CD8-positive, alpha-beta memory T cell (primary cell): ENCODE measurements around the gene RCC2. TPM values are rescaled to one million over a fixed set of nuclear protein-coding genes. Genes with fewer than 3 reads are reported as not detected.

ENCODE experiments used
- CTCF ChIA-PET: fragments of 350-600 bp; sonication (Branson Sonifier 250); formaldehyde crosslinking; loops from one replicate; lab custom pipeline; 2021; ENCODE audit warnings: antibody characterized with exemption; lab: Charles Lee
- POLR2A ChIA-PET: fragments of 350-600 bp; sonication (Branson Sonifier 250); formaldehyde crosslinking; loops from one replicate; lab custom pipeline; 2021; ENCODE audit warnings: antibody characterized with exemption; lab: Charles Lee
- DNase-seq, 5 donors: peaks; one replicate each; pipeline versions ENCODE4 v3.0.0 to v3.0.0-alpha.2; 2020 to 2022; ENCODE audit warnings: mixed read lengths in 1 of 5
- H3K27ac ChIP-seq: one replicate; pipeline ENCODE4 v1.7.0; 2013; ENCODE audit warnings: low read depth, mild to moderate bottlenecking, low read length, moderate library complexity
- H3K27me3 ChIP-seq: 2 replicates; pipeline ENCODE4 v1.7.0; 2013; ENCODE audit warnings: low read length, mild to moderate bottlenecking; ENCODE audit not compliant: insufficient read depth, poor library complexity, severe bottlenecking
- H3K36me3 ChIP-seq: 2 replicates; pipeline ENCODE4 v1.7.0; 2013; ENCODE audit warnings: mild to moderate bottlenecking, low read length, moderate library complexity; ENCODE audit not compliant: insufficient read depth
- H3K4me1 ChIP-seq: 2 replicates; pipeline ENCODE4 v1.7.0; 2013; ENCODE audit warnings: mild to moderate bottlenecking, low read length, moderate library complexity; ENCODE audit not compliant: insufficient read depth
- H3K4me3 ChIP-seq: 2 replicates; pipeline ENCODE4 v1.7.0; 2013; ENCODE audit warnings: mild to moderate bottlenecking, low read length
- H3K9me3 ChIP-seq: 2 replicates; pipeline ENCODE4 v1.7.0; 2013; ENCODE audit warnings: mild to moderate bottlenecking, low read length
- H3K27ac Mint-ChIP-seq, 8 donors: one replicate each; pipeline ENCODE4 v1.8.0; 2020 to 2021; ENCODE audit warnings: mixed read lengths in 8 of 8, mild to moderate bottlenecking in 6 of 8, inconsistent platforms in 3 of 8, moderate library complexity in 3 of 8
- H3K27me3 Mint-ChIP-seq, 2 donors: one replicate each; pipeline ENCODE4 v1.8.0; 2020 to 2021; ENCODE audit warnings: mixed read lengths in 2 of 2, mild to moderate bottlenecking in 1 of 2, moderate library complexity in 1 of 2
- H3K36me3 Mint-ChIP-seq, 3 donors: one replicate each; pipeline ENCODE4 v1.8.0; 2020 to 2021; ENCODE audit warnings: mixed read lengths in 3 of 3, inconsistent platforms in 1 of 3, mild to moderate bottlenecking in 1 of 3
- H3K4me1 Mint-ChIP-seq, 3 donors: one replicate each; pipeline ENCODE4 v1.8.0; 2020 to 2021; ENCODE audit warnings: mixed read lengths in 3 of 3, inconsistent platforms in 1 of 3, mild to moderate bottlenecking in 1 of 3
- H3K4me3 Mint-ChIP-seq, 7 donors: one replicate each; pipeline ENCODE4 v1.8.0; 2020 to 2021; ENCODE audit warnings: mixed read lengths in 7 of 7, mild to moderate bottlenecking in 6 of 7, moderate library complexity in 4 of 7, inconsistent platforms in 2 of 7
- H3K9me3 Mint-ChIP-seq, 5 donors: one replicate each; pipeline ENCODE4 v1.8.0; 2020 to 2022; ENCODE audit warnings: mixed read lengths in 5 of 5, mild to moderate bottlenecking in 3 of 5, moderate library complexity in 2 of 5, inconsistent platforms in 1 of 5
- polyA plus RNA-seq: library from polyadenylated mRNA; unstranded; fragments of 300-500 nt; fragmentation: Illumina TruSeq; gene quantifications from one replicate; pipeline ENCODE4 v1.2.3, GENCODE V29; 2021
- total RNA-seq, 2 experiments: library from RNA; stranded (reverse); gene quantifications; one replicate each; pipeline ENCODE4 v1.2.3, GENCODE V29; 2021

The RCC2 gene
- total and polyA plus RNA-seq, 3 experiments from 2014 or later: 27.5 to 156 (median 156) TPM

DNA sequence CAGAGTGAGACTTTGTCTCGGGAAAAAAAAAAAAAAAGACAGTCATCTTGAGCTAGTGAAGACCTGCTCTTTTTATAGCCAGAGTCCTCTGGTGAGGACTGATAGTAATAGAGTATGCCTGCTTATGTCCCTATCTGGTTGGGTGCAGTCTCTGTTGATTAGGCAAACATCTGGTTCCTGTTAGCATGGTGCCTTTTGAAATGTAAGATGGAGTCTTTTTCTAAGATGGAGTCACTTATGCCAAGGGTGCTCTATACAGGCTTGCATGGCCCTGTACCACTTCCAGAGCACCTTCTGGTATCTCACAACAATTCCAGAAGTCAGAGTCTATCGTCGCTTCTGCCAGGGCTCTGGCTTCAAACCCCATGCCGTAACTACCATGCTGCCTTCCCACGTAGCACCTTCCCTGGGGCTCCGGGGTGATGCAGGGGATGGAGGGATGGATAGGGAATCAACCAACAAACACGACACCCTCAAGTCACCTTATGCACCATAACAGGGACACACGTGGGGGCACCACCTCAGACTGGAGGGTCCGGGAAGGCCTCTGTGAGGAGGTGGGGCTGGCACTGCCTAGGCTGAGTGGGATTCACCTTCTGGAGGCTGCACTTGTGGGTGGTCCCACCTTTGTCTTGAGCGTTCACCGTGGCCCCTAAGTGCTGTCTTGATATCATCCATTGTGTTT is 79.1 kb downstream of the RCC2 start:
- no peak for DNase-seq
- CTCF ChIA-PET: no interaction called here
- Histone ChIP-seq H3K9me3 (no peaks in the 10 kb centered on the region), H3K27ac (no peak overlapping the region), H3K4me3 (no peak overlapping the region), H3K27me3 (no peaks in the 10 kb centered on the region), H3K36me3 (no peaks in the 10 kb centered on the region), H3K4me1 (peaks cover 10% of the 10 kb centered on the region)
- POLR2A ChIA-PET: no interaction called here
- H3K36me3 Mint-ChIP-seq: no peaks in the 10 kb centered on the region
- H3K9me3 Mint-ChIP-seq: no peaks in the 10 kb centered on the region
- H3K27me3 Mint-ChIP-seq: peaks cover 4 to 20% of the 10 kb centered on the region in 2 donors
- H3K4me1 Mint-ChIP-seq: peaks cover 0 to 5% (median 4%) of the 10 kb centered on the region in 3 donors
- H3K4me3 Mint-ChIP-seq: no peak overlapping the region
- H3K27ac Mint-ChIP-seq: no peak overlapping the region

DNA sequence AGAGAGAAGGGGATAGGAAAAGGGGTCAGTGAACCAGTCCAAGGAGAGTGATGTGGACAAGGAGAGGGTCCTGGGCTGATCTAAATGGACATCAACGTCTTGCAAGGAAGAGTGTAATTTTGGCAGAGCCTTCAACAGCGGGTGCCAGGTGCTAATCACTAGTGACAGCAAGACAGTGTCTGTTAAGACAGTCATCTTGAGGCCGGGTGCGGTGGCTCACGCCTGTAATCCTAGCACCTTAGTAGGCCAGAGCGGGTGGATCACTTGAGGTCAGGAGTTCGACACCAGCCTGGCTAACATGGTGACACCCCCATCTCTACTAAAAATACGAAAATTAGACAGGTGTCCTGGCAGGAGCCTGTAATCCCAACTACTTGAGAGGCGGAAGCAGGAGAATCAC is 79.7 kb downstream of the RCC2 start:
- Mint-ChIP-seq H3K27ac (no peak overlapping the region), H3K4me3 (no peak overlapping the region), H3K4me1 (peaks cover 0 to 5% (median 4%) of the 10 kb centered on the region in 3 donors), H3K9me3 (no peaks in the 10 kb centered on the region), H3K36me3 (no peaks in the 10 kb centered on the region), H3K27me3 (peaks cover 4 to 20% of the 10 kb centered on the region in 2 donors)
- CTCF ChIA-PET: no interaction called here
- H3K36me3 ChIP-seq: no peaks in the 10 kb centered on the region
- no peak overlapping the region for H3K27ac ChIP-seq
- peaks cover 10% of the 10 kb centered on the region for H3K4me1 ChIP-seq
- H3K4me3 ChIP-seq: no peak overlapping the region
- no peak for DNase-seq
- no peaks in the 10 kb centered on the region for H3K27me3 ChIP-seq
- POLR2A ChIA-PET: no interaction called here
- no peaks in the 10 kb centered on the region for H3K9me3 ChIP-seq

DNA sequence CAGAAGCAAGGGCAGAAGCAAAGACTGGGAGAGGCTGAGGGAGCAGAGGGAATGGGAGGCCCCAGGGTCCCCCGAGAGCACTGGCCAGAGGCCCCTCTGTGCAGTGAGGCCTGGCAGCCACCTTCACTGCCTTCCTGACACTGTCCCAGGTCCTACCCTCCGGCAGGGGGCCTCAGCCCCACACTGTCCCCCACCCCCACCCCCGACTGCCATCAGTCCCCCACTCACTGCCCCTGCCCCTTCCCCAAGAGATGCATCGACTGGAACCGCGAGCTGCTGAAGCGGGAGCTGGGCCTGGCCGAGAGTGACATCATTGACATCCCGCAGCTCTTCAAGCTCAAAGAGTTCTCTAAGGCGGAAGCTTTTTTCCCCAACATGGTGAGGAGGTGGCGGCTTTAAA is 80.4 kb downstream of the RCC2 start:
- no peaks in the 10 kb centered on the region for H3K9me3 Mint-ChIP-seq
- Histone ChIP-seq H3K9me3 (no peaks in the 10 kb centered on the region), H3K27ac (no peak overlapping the region), H3K4me1 (peaks cover 10% of the 10 kb centered on the region), H3K36me3 (no peaks in the 10 kb centered on the region), H3K27me3 (no peaks in the 10 kb centered on the region), H3K4me3 (no peak overlapping the region)
- no peak for DNase-seq
- ChIA-PET CTCF (no interaction called here), POLR2A (no interaction called here)
- H3K27me3 Mint-ChIP-seq: peaks cover 4 to 13% of the 10 kb centered on the region in 2 donors
- H3K36me3 Mint-ChIP-seq: no peaks in the 10 kb centered on the region
- H3K4me3 Mint-ChIP-seq: no peak overlapping the region
- H3K27ac Mint-ChIP-seq: no peak overlapping the region
- H3K4me1 Mint-ChIP-seq: peaks cover 0 to 5% (median 4%) of the 10 kb centered on the region in 3 donors

DNA sequence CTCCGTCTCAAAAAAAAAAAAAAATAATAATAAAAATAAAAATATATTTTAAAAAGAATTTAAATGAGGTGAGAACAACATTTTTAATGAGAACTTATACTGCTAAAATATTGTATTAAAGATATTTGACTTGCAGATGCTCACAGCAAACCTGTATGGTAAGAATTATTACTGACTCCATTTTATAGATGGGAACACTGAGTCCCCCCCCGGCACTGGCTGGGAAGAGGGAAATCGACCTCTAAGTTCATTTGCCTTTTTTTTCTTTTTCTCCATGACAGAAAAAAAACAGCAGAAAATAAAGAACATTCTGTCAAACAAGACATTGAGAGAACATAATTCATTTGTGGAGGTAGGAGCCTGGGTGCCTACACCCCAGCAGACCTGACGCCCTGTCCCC is 80.9 kb downstream of the RCC2 start:
- no peaks in the 10 kb centered on the region for H3K27me3 ChIP-seq
- H3K9me3 Mint-ChIP-seq: no peaks in the 10 kb centered on the region
- H3K4me3 Mint-ChIP-seq: no peak overlapping the region
- DNase-seq: no peak
- H3K4me3 ChIP-seq: no peak overlapping the region
- H3K36me3 ChIP-seq: no peaks in the 10 kb centered on the region
- peaks cover 4 to 9% of the 10 kb centered on the region in 2 donors for H3K27me3 Mint-ChIP-seq
- H3K4me1 ChIP-seq: peaks cover 10% of the 10 kb centered on the region
- POLR2A ChIA-PET: no interaction called here
- no peak overlapping the region for H3K27ac ChIP-seq
- H3K9me3 ChIP-seq: no peaks in the 10 kb centered on the region
- H3K36me3 Mint-ChIP-seq: no peaks in the 10 kb centered on the region
- peaks cover 0 to 5% (median 4%) of the 10 kb centered on the region in 3 donors for H3K4me1 Mint-ChIP-seq
- CTCF ChIA-PET: no interaction called here
- no peak overlapping the region for H3K27ac Mint-ChIP-seq

Other genes starting within 250 kb of the RCC2 start
- gene PADI1, start 234.5 kb downstream of the RCC2 start, total RNA-seq: not detected
- not detected for gene PADI1, start 234.5 kb downstream of the RCC2 start, polyA plus RNA-seq
- gene PADI3, start 190.6 kb downstream of the RCC2 start, total RNA-seq: not detected
- gene PADI3, start 190.6 kb downstream of the RCC2 start, polyA plus RNA-seq: not detected
- under 1 TPM; 0.26 to 0.27 TPM for gene PADI4, start 131.5 kb downstream of the RCC2 start, total RNA-seq
- gene PADI4, start 131.5 kb downstream of the RCC2 start, polyA plus RNA-seq: 2.0 TPM
- not detected for gene PADI6, start 67.5 kb downstream of the RCC2 start, total RNA-seq
- gene PADI6, start 67.5 kb downstream of the RCC2 start, polyA plus RNA-seq: not detected
- under 1 TPM; 0.24 to 0.26 TPM for gene ARHGEF10L, start 100.0 kb upstream of the RCC2 start, total RNA-seq
- gene ARHGEF10L, start 100.0 kb upstream of the RCC2 start, polyA plus RNA-seq: not detected